Loucy (cell line): ENCODE measurements around the gene CRTC1.

Experiments
- H2AFZ ChIP-seq: fragments of 200-600 bp; sonication (generic); 2 replicates; pipeline ENCODE4 v1.6.0; 2016; ENCODE audit warnings: antibody characterized with exemption, mild to moderate bottlenecking, low read length, moderate library complexity
- H3F3A ChIP-seq: fragments of 200-600 bp; 2 replicates; pipeline ENCODE4 v1.6.0; 2016; ENCODE audit warnings: antibody characterized with exemption, low read depth, mild to moderate bottlenecking
- H3K27me3 ChIP-seq: fragments of 200-600 bp; sonication (generic); 2 replicates; pipeline ENCODE4 v1.6.1; 2014; ENCODE audit warnings: low read length, mild to moderate bottlenecking; ENCODE audit not compliant: insufficient read depth, poor library complexity, severe bottlenecking
- H3K36me3 ChIP-seq: fragments of 200-600 bp; sonication (generic); 2 replicates; pipeline ENCODE4 v1.6.1; 2016; ENCODE audit warnings: low read length; ENCODE audit not compliant: insufficient read depth
- H3K4me1 ChIP-seq: fragments of 200-600 bp; sonication (generic); 2 replicates; pipeline ENCODE4 v1.5.1; 2014; ENCODE audit warnings: low read length, mild to moderate bottlenecking; ENCODE audit not compliant: insufficient read depth, poor library complexity, severe bottlenecking
- H3K4me2 ChIP-seq: fragments of 200-600 bp; sonication (generic); 2 replicates; pipeline ENCODE4 v1.6.0; 2014; ENCODE audit warnings: antibody characterized with exemption, low read length, low read depth, mild to moderate bottlenecking; ENCODE audit not compliant: poor library complexity, severe bottlenecking
- H3K4me3 ChIP-seq: fragments of 200-600 bp; sonication (generic); 2 replicates; pipeline ENCODE4 v1.5.1; 2014; ENCODE audit warnings: low read length, mild to moderate bottlenecking, mixed read lengths; ENCODE audit not compliant: poor library complexity, severe bottlenecking
- H3K79me2 ChIP-seq: fragments of 200-600 bp; sonication (generic); 2 replicates; pipeline ENCODE4 v1.6.1; 2014; ENCODE audit warnings: low read length; ENCODE audit not compliant: insufficient read depth
- H3K9ac ChIP-seq: fragments of 200-600 bp; sonication (generic); 2 replicates; pipeline ENCODE4 v1.6.0; 2014; ENCODE audit warnings: mild to moderate bottlenecking, low read depth, low read length, moderate library complexity; ENCODE audit not compliant: poor library complexity, severe bottlenecking
- H3K9me2 ChIP-seq: fragments of 200-600 bp; sonication (generic); replicated peaks from 2 replicates; pipeline ENCODE4 v1.6.1; 2016; ENCODE audit warnings: low read depth, low read length, mixed read lengths
- H3K9me3 ChIP-seq: fragments of 200-600 bp; sonication (generic); 2 replicates; pipeline ENCODE4 v1.6.1; 2014; ENCODE audit warnings: mild to moderate bottlenecking, antibody characterized with exemption, low read length, low read depth; ENCODE audit not compliant: insufficient read depth
- H4K20me1 ChIP-seq: fragments of 200-600 bp; sonication (generic); 2 replicates; pipeline ENCODE4 v1.6.0; 2014; ENCODE audit warnings: antibody characterized with exemption, low read length, mild to moderate bottlenecking; ENCODE audit not compliant: insufficient read depth, poor library complexity, severe bottlenecking
- EZH2phosphoT487 ChIP-seq: fragments of 200-600 bp; IDR thresholded peaks from 2 replicates; pipeline ENCODE4 v1.6.1; 2018; ENCODE audit warnings: antibody characterized with exemption, mild to moderate bottlenecking, moderate library complexity, borderline replicate concordance
- TF ChIP-seq, protein P1 (sequence below): fragments of 200-600 bp; sonication (generic); conservative IDR thresholded peaks from 2 replicates; pipeline ENCODE4 v1.5.1; 2014; ENCODE audit warnings: mild to moderate bottlenecking, antibody characterized with exemption, low read length

Gene CRTC1

DNA sequence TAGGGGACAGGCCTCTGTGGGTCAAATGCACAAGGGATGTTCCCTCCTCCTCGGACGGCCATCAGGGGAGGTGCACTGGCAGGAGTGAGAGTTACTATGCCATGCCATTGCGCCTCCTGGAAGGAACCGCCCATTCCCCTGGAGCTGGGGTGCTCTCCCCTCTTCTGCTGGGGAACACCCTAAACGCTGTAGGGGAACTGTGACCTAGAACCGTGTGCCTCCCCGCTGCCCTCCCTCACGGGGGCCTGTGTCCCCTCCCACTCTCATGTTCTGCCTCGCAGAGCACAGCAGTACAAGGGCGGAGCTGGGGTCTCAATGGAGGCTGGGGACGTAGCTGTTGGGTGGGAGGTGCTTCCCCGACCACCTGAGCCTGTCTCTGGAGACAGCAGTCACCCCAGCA, 17.2 kb upstream of the CRTC1 start:
- Histone ChIP-seq H3K9me2 (no peaks in the 10 kb centered on the region), H3F3A (no peaks in the 10 kb centered on the region), H3K27me3 (no peaks in the 10 kb centered on the region), H3K4me3 (no peak overlapping the region), H3K4me1 (no peaks in the 10 kb centered on the region), H4K20me1 (no peaks in the 10 kb centered on the region), H3K9ac (no peak overlapping the region), H2AFZ (no peak overlapping the region), H3K9me3 (no peaks in the 10 kb centered on the region), H3K36me3 (peaks cover 25% of the 10 kb centered on the region; the same call in 1 of the 2 replicates), H3K79me2 (no peaks in the 10 kb centered on the region), H3K4me2 (no peak overlapping the region)
- no peak for TF ChIP-seq EZH2phosphoT487
- TF ChIP-seq, protein P1, sequence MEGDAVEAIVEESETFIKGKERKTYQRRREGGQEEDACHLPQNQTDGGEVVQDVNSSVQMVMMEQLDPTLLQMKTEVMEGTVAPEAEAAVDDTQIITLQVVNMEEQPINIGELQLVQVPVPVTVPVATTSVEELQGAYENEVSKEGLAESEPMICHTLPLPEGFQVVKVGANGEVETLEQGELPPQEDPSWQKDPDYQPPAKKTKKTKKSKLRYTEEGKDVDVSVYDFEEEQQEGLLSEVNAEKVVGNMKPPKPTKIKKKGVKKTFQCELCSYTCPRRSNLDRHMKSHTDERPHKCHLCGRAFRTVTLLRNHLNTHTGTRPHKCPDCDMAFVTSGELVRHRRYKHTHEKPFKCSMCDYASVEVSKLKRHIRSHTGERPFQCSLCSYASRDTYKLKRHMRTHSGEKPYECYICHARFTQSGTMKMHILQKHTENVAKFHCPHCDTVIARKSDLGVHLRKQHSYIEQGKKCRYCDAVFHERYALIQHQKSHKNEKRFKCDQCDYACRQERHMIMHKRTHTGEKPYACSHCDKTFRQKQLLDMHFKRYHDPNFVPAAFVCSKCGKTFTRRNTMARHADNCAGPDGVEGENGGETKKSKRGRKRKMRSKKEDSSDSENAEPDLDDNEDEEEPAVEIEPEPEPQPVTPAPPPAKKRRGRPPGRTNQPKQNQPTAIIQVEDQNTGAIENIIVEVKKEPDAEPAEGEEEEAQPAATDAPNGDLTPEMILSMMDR: no peak

DNA sequence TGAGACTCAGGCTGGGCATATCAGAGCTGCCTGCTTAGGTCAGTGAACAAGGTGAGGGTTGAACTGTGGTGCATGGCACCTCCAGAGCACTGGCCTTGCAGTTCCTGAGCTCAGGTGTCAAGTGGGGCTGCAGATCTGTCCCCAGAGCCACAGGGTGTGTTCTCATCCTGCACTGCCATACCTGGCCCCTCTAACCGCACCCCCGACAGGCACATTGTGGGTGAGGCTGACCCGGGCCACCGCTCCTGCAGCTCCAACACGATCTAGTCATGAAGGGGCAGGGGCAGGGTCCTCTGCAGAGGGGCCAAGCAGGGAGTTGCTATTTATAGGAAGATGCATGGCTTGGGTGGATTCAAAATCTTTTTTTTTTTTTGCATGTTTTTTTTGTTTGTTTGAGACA, 16.7 kb upstream of the CRTC1 start:
- Histone ChIP-seq H3K4me2 (no peak overlapping the region), H4K20me1 (no peaks in the 10 kb centered on the region), H3F3A (no peaks in the 10 kb centered on the region), H3K9ac (no peak overlapping the region), H3K4me3 (no peak overlapping the region), H3K9me2 (no peaks in the 10 kb centered on the region), H2AFZ (no peak overlapping the region), H3K27me3 (no peaks in the 10 kb centered on the region), H3K4me1 (no peaks in the 10 kb centered on the region), H3K36me3 (peaks cover 25% of the 10 kb centered on the region; the same call in 1 of the 2 replicates), H3K79me2 (no peaks in the 10 kb centered on the region), H3K9me3 (no peaks in the 10 kb centered on the region)
- TF ChIP-seq, protein P1: no peak
- no peak for TF ChIP-seq EZH2phosphoT487

DNA sequence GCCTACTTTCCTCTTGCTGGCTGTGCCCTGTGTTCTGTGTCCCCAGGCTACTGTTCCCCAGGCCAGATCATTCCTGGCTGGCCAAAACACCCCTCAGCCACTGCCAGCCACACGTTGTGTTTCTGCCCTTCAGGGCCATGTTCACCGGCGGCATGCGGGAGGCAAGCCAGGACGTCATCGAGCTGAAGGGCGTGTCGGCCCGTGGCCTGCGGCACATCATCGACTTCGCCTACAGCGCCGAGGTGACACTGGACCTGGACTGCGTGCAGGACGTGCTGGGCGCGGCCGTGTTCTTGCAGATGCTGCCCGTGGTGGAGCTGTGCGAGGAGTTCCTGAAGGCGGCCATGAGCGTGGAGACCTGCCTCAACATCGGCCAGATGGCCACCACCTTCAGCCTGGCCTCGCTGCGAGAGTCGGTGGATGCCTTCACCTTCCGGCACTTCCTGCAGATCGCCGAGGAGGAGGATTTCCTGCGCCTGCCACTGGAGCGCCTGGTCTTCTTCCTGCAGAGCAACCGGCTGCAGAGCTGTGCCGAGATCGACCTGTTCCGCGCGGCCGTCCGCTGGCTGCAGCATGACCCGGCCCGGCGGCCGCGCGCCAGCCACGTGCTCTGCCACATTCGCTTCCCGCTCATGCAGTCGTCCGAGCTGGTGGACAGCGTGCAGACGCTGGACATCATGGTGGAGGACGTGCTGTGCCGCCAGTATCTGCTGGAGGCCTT, 15.8 kb upstream of the CRTC1 start:
- Histone ChIP-seq H3K36me3 (peaks cover 25% of the 10 kb centered on the region; the same call in 1 of the 2 replicates), H3F3A (no peaks in the 10 kb centered on the region), H3K4me1 (no peaks in the 10 kb centered on the region), H3K9me3 (no peaks in the 10 kb centered on the region), H3K4me3 (no peak overlapping the region), H3K9ac (no peak overlapping the region), H3K79me2 (no peaks in the 10 kb centered on the region), H4K20me1 (no peaks in the 10 kb centered on the region), H2AFZ (no peak overlapping the region), H3K27me3 (no peaks in the 10 kb centered on the region), H3K4me2 (no peak overlapping the region), H3K9me2 (no peaks in the 10 kb centered on the region)
- TF ChIP-seq, protein P1: no peak
- no peak for TF ChIP-seq EZH2phosphoT487
